Brain microvascular endothelial cell (primary cell): ENCODE measurements around the gene CUEDC2.
"Not testable (repeated sequence)": the region's sequence is repeated elsewhere in the genome, so short reads cannot be mapped to it uniquely, and the experiment has no call there.

Source experiments
- DNase-seq: peaks from one replicate; pipeline ENCODE4 v3.0.0-alpha.2; 2020
- H3K27ac ChIP-seq: fragments of 250-450 bp; sonication (Bioruptor Pico); 2 replicates; pipeline ENCODE4 v1.5.1; 2020; ENCODE audit warnings: mild to moderate bottlenecking, moderate library complexity
- H3K27me3 ChIP-seq: fragments of 250-450 bp; sonication (Bioruptor Pico); replicated peaks from 2 replicates; pipeline ENCODE4 v1.5.1; 2020; ENCODE audit warnings: mild to moderate bottlenecking
- H3K36me3 ChIP-seq: fragments of 250-450 bp; sonication (Bioruptor Pico); replicated peaks from 2 replicates; pipeline ENCODE4 v1.5.1; 2020; ENCODE audit warnings: mild to moderate bottlenecking
- H3K4me3 ChIP-seq: 2 replicates; pipeline ENCODE4 v1.5.1; 2011; ENCODE audit warnings: low read depth, mild to moderate bottlenecking, control low read depth, low read length, moderate library complexity
- CTCF ChIP-seq: IDR thresholded peaks from 2 replicates; pipeline ENCODE4 v1.5.1; 2011; ENCODE audit warnings: low read depth, mild to moderate bottlenecking, moderate library complexity, low read length, control low read depth, inconsistent platforms; ENCODE audit errors: missing control alignments
- in situ Hi-C: cut with HindIII; loops from 2 replicates; pipeline ENCODE4 v1.10.0; 2017; ENCODE audit warnings: low sequenced_read_pairs, low pct_ligation_motif_present

The CUEDC2 gene

DNA sequence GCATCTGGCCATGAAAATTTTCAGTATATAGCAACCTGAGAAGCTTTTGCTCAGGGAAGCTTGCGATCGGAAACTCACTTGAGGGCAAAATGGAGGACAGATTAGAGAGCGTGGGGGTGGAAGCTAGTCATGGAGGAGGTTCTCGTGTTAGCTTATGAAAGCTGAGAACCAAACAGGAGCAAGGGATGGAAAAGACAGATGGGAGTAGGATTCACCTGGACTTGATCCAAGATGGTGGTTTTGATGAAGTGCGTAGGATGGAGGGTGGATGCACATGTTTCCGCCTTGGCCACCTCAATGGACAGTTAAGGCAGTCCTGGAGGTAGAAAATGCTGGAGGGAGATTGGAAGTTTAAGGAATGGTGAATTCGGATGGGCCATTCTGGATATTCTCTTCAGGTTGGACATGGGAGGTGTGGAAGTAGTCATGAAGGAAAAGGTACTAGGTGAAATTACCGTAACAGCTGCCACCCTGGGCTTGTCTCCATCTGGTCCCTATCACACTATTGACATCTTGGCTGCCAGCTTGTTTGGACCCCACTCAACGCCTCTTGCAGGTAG is 25.3 kb upstream of the CUEDC2 start:
- Histone ChIP-seq H3K27ac (no peak overlapping the region), H3K4me3 (no peak overlapping the region), H3K27me3 (no peaks in the 10 kb centered on the region), H3K36me3 (no peaks in the 10 kb centered on the region)
- no peak for TF ChIP-seq CTCF
- DNase-seq: no peak
- in situ Hi-C loops: no loop called here

- peak; percentile 87 for DNase-seq
- in situ Hi-C loops: no loop called here
- TF ChIP-seq CTCF: no peak
- no peaks in the 10 kb centered on the region for H3K27me3 ChIP-seq
- H3K4me3 ChIP-seq: no peak overlapping the region
- peak overlapping the region; percentile 51 for H3K27ac ChIP-seq
- no peaks in the 10 kb centered on the region for H3K36me3 ChIP-seq
These were observed 23.6 kb upstream of the CUEDC2 start for GRCh38 chr10:102455893-102456471.

- in situ Hi-C loops, H3K36me3 ChIP-seq, H3K27me3 ChIP-seq, H3K27ac ChIP-seq, H3K4me3 ChIP-seq, DNase-seq: not testable (repeated sequence)
These were observed 22.5 kb upstream of the CUEDC2 start for GRCh38 chr10:102454662-102455487.

DNA sequence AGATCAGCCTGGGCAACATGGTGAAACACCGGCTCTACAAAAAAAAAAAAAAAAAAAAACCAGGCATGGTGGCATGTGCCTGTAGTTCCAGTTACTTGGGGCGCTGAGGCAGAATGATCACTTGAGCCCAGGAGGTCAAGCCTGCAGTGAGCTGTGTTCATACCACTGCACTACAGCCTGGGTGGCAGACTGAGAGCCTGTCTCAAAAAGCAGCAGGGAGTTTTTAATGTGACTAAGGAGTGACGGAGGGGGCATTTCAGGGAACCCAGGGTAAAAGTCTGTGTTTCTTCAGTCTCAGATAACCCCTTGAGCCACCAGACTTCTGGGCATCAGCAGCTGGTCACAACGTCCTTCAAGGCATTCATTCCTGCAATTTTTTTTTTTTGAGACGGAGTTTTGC is 21.1 kb upstream of the CUEDC2 start:
- in situ Hi-C loops: no loop called here
- no peaks in the 10 kb centered on the region for H3K27me3 ChIP-seq
- H3K27ac ChIP-seq: peak overlapping the region; percentile 47
- no peaks in the 10 kb centered on the region for H3K36me3 ChIP-seq
- H3K4me3 ChIP-seq: no peak overlapping the region
- TF ChIP-seq CTCF: no peak
- no peak for DNase-seq

- no peaks in the 10 kb centered on the region for H3K36me3 ChIP-seq
- no peak overlapping the region for H3K27ac ChIP-seq
- no peaks in the 10 kb centered on the region for H3K27me3 ChIP-seq
- H3K4me3 ChIP-seq: no peak overlapping the region
- peak; percentile 71 for DNase-seq
- TF ChIP-seq CTCF: no peak
- in situ Hi-C loops: no loop called here
These were observed 20.4 kb upstream of the CUEDC2 start for GRCh38 chr10:102452672-102453340.
